ENCODE data around the gene C2orf81. TPM values are rescaled to one million over a fixed set of nuclear protein-coding genes. Genes with fewer than 3 reads are reported as not detected.

The C2orf81 gene
- total and polyA plus RNA-seq, 10 of the 15 experiments (the other 5 are each of a cell fraction or from before 2014, with no cell fraction given): 0.10 to 9.8 (median 2.7) TPM

DNA sequence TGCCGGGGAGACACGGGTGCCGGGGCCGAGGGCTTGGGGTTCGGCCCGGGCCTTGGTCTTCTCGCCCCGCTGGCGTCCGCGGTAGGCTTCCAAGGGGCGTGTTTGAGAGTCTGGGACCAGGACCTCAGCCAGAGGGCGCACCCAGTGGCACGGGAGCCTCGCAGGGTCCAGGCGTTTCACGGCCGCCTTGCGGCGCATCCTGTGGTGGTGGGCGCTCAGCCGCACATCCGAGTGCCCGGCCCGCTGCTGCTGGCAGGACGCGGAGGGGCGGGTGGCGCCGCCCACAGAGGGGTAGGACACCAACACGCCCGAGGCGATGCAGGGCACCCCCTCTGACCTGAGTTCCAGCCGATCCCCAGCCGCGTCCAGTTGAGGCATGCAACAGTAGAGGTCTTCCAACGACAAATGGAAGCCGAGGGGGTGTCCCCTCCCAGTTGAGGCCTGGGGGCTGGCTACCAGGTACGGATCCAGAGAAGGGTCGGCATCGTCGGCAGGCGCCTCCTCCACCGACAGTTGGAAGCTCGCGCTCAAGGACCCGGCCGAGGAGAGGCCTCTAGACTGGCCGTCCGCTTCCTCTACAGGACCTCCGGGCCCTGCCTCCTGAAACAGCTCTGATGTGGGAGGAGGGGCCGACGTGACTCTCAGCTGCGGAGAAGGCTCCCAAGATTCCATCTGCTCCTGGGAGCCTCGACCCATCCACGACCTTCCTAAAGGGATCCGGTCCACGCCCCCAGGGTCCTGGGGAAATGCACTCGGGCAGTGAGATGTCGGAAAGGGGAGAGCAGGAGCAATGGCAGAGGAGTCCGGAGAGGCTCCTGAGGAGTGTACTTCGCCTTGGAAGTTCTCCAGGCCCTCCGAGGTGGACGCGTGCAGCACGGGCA is 6.3 kb downstream of the C2orf81 start (continued):
- TF ChIP-seq, protein P1, sequence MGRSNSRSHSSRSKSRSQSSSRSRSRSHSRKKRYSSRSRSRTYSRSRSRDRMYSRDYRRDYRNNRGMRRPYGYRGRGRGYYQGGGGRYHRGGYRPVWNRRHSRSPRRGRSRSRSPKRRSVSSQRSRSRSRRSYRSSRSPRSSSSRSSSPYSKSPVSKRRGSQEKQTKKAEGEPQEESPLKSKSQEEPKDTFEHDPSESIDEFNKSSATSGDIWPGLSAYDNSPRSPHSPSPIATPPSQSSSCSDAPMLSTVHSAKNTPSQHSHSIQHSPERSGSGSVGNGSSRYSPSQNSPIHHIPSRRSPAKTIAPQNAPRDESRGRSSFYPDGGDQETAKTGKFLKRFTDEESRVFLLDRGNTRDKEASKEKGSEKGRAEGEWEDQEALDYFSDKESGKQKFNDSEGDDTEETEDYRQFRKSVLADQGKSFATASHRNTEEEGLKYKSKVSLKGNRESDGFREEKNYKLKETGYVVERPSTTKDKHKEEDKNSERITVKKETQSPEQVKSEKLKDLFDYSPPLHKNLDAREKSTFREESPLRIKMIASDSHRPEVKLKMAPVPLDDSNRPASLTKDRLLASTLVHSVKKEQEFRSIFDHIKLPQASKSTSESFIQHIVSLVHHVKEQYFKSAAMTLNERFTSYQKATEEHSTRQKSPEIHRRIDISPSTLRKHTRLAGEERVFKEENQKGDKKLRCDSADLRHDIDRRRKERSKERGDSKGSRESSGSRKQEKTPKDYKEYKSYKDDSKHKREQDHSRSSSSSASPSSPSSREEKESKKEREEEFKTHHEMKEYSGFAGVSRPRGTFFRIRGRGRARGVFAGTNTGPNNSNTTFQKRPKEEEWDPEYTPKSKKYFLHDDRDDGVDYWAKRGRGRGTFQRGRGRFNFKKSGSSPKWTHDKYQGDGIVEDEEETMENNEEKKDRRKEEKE (IDR thresholded peaks at IDR 0.05): no peak
- TF ChIP-seq SIX5 (IDR thresholded peaks at IDR 0.05; ENCODE audit: low read depth, low read length, severe bottlenecking) (no peak), RCOR1 (conservative IDR thresholded peaks at IDR 0.05; ENCODE audit: low read depth, low read length) (no peak), IKZF1 (conservative IDR thresholded peaks at IDR 0.05) (0 out of 2 replicates have a peak, but pooled peaks have one; percentile 20), KDM1A (IDR thresholded peaks at IDR 0.05; ENCODE audit: borderline replicate concordance) (no peak), ZNF274 (IDR thresholded peaks at IDR 0.05; ENCODE audit: insufficient read depth, insufficient read length) (no peak), GABPA (IDR thresholded peaks at IDR 0.05; ENCODE audit: low read depth) (no peak), HDGF (IDR thresholded peaks at IDR 0.05) (no peak), ETV6 (conservative IDR thresholded peaks at IDR 0.05 in 1 of 2, IDR thresholded peaks at IDR 0.05 in 1 of 2; ENCODE audit: borderline replicate concordance in 1 of 2, low read depth in 1 of 2) (no peak)
- TF ChIP-seq, protein P2, sequence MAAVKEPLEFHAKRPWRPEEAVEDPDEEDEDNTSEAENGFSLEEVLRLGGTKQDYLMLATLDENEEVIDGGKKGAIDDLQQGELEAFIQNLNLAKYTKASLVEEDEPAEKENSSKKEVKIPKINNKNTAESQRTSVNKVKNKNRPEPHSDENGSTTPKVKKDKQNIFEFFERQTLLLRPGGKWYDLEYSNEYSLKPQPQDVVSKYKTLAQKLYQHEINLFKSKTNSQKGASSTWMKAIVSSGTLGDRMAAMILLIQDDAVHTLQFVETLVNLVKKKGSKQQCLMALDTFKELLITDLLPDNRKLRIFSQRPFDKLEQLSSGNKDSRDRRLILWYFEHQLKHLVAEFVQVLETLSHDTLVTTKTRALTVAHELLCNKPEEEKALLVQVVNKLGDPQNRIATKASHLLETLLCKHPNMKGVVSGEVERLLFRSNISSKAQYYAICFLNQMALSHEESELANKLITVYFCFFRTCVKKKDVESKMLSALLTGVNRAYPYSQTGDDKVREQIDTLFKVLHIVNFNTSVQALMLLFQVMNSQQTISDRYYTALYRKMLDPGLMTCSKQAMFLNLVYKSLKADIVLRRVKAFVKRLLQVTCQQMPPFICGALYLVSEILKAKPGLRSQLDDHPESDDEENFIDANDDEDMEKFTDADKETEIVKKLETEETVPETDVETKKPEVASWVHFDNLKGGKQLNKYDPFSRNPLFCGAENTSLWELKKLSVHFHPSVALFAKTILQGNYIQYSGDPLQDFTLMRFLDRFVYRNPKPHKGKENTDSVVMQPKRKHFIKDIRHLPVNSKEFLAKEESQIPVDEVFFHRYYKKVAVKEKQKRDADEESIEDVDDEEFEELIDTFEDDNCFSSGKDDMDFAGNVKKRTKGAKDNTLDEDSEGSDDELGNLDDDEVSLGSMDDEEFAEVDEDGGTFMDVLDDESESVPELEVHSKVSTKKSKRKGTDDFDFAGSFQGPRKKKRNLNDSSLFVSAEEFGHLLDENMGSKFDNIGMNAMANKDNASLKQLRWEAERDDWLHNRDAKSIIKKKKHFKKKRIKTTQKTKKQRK (IDR thresholded peaks at IDR 0.05; ENCODE audit: low read depth, low read length): no peak
